ENCODE data around the gene RASL12. TPM values are rescaled to one million over a fixed set of nuclear protein-coding genes. Genes with fewer than 3 reads are reported as not detected.
A peak's percentile ranks its signal among the peaks of the same experiment; 100 is the strongest.
"Not testable (repeated sequence)": the region's sequence is repeated elsewhere in the genome, so short reads cannot be mapped to it uniquely, and the experiment has no call there.

Gene RASL12
- total and polyA plus RNA-seq, 2 of the 4 experiments (the other 2 are of a cell fraction): 0.18 to 0.22 TPM

DNA sequence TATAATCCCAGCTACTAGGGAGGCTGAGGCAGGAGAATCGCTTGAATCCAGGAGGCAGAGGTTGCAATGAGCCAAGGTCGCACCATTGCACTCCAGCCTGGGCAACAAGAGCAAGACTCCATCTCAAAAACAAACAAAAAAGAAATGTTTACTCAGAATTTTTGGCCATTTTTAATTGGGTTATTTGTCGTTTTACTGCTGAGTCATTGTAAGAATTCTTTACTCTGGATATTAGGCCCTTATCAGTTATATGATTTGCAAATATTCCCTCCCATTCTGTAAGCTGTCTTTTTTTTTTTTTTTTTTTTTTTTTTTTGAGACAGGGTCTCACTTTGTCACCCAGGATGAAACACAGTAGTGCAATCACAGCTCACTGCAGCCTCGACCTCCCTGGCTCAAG lies 56.6 kb downstream of the RASL12 start:
- WGBS, 2 experiments (ENCODE audit: extremely low coverage in 2 of 2, insufficient read length in 1 of 2): no CpG with 5 or more reads among the region's 4 CpGs
- H3K79me1 ChIP-seq (ENCODE audit: low read depth in 1 of 2, low read length in 2 of 2); intact Hi-C loops (cut with micrococcal nuclease); H3K56ac ChIP-seq (ENCODE audit: extremely low read depth, insufficient read depth, low read length); H4K8ac ChIP-seq (ENCODE audit: low read depth in 2 of 2, low read length in 2 of 2); H3K4me2 ChIP-seq (ENCODE audit: low read depth, low read length); H2BK15ac ChIP-seq (ENCODE audit: low read depth, low read length); H3K27ac ChIP-seq (ENCODE audit: insufficient read depth, low read length); H3K18ac ChIP-seq (ENCODE audit: low read depth, low read length); H4K5ac ChIP-seq (ENCODE audit: low read depth, low read length); H4K91ac ChIP-seq (ENCODE audit: insufficient read depth, low read depth, low read length); ATAC-seq (ENCODE audit: low read depth); H3K23ac ChIP-seq (ENCODE audit: low read depth, low read length); H3K9me3 ChIP-seq (ENCODE audit: control insufficient read depth, insufficient read depth, low read length); POLR2A ChIA-PET (ENCODE audit: unreplicated experiment); in situ Hi-C loops (cut with MboI; ENCODE audit: low sequenced_read_pairs); H2AK9ac ChIP-seq (replicated peaks; ENCODE audit: low read depth, low read length, poor library complexity); H3K9me1 ChIP-seq (ENCODE audit: insufficient read depth, low read length); H3K4me3 ChIP-seq (ENCODE audit: insufficient read depth, low read depth, low read length); H3K27me3 ChIP-seq (ENCODE audit: control insufficient read depth, insufficient read depth, low read length); H2BK120ac ChIP-seq (ENCODE audit: low read depth, low read length); H3K4me1 ChIP-seq (ENCODE audit: control insufficient read depth, insufficient read depth, low read length); H3K14ac ChIP-seq (replicated peaks; ENCODE audit: low read depth, low read length); BruUV-seq (replicated peaks); dilution Hi-C loops (cut with HindIII; ENCODE audit: low sequenced_read_pairs, unreplicated experiment); H2BK5ac ChIP-seq (ENCODE audit: low read depth, low read length, poor library complexity, severe bottlenecking); H2BK20ac ChIP-seq (ENCODE audit: low read depth, low read length); H3K4ac ChIP-seq (ENCODE audit: low read depth, low read length); H2AFZ ChIP-seq (replicated peaks; ENCODE audit: low read length, poor library complexity); H2AK5ac ChIP-seq (ENCODE audit: low read depth, low read length); CTCF ChIA-PET; H4K20me1 ChIP-seq (ENCODE audit: insufficient read depth, low read length); H3K9ac ChIP-seq (ENCODE audit: low read depth, low read length); DNase-seq: not testable (repeated sequence)
- peaks cover 15% of the 10 kb centered on the region for H3K36me3 ChIP-seq (ENCODE audit: control insufficient read depth, insufficient read depth, low read length)
- TF ChIP-seq NFE2L2 (IDR thresholded peaks at IDR 0.05; ENCODE audit: low read depth, low read length): peak; percentile 90

Data from IMR-90 (cell line).